CD4-positive, alpha-beta memory T cell (primary cell): ENCODE data around the gene LRIT3. TPM values are rescaled to one million over a fixed set of nuclear protein-coding genes. Genes with fewer than 3 reads are reported as not detected.

Experiments
- CTCF ChIA-PET: fragments of 350-600 bp; sonication (Branson Sonifier 250); formaldehyde crosslinking; loops from one replicate; lab custom pipeline; 2021; ENCODE audit warnings: inconsistent platforms; ENCODE audit not compliant: partially characterized antibody; lab: Charles Lee
- POLR2A ChIA-PET: fragments of 350-600 bp; sonication (Branson Sonifier 250); formaldehyde crosslinking; loops from one replicate; lab custom pipeline; 2021; ENCODE audit not compliant: partially characterized antibody; lab: Charles Lee
- DNase-seq, 5 donors: peaks; one replicate each; pipeline versions ENCODE4 v3.0.0 to v3.0.0-alpha.2; 2020 to 2022; ENCODE audit warnings: mixed read lengths in 1 of 5
- H3K27ac ChIP-seq: one replicate; pipeline ENCODE4 v1.7.0; 2013; ENCODE audit warnings: low read depth, low read length
- H3K27me3 ChIP-seq: 2 replicates; pipeline ENCODE4 v1.7.0; 2013; ENCODE audit warnings: mild to moderate bottlenecking, low read length, moderate library complexity; ENCODE audit not compliant: insufficient read depth
- H3K36me3 ChIP-seq: 2 replicates; pipeline ENCODE4 v1.7.0; 2013; ENCODE audit warnings: mild to moderate bottlenecking, low read length, moderate library complexity; ENCODE audit not compliant: insufficient read depth
- H3K4me1 ChIP-seq: 2 replicates; pipeline ENCODE4 v1.7.0; 2013; ENCODE audit warnings: mild to moderate bottlenecking, low read length, moderate library complexity; ENCODE audit not compliant: insufficient read depth
- H3K4me3 ChIP-seq, 2 donors: one replicate each; pipeline ENCODE4 v1.7.0; 2013; ENCODE audit warnings: low read length in 2 of 2, mild to moderate bottlenecking in 1 of 2
- H3K9me3 ChIP-seq, 2 donors: one replicate each; pipeline ENCODE4 v1.7.0; 2013; ENCODE audit warnings: low read length in 2 of 2, control low read depth in 1 of 2; ENCODE audit not compliant: control insufficient read depth in 1 of 2
- H3K27ac Mint-ChIP-seq, 7 donors: one replicate each; pipeline ENCODE4 v1.8.0; 2020 to 2021; ENCODE audit warnings: mixed read lengths in 7 of 7, mild to moderate bottlenecking in 6 of 7, inconsistent platforms in 3 of 7, moderate library complexity in 3 of 7
- H3K27me3 Mint-ChIP-seq, 2 donors: one replicate each; pipeline ENCODE4 v1.8.0; 2020 to 2021; ENCODE audit warnings: mixed read lengths in 2 of 2
- H3K36me3 Mint-ChIP-seq, 2 donors: one replicate each; pipeline ENCODE4 v1.8.0; 2020 to 2021; ENCODE audit warnings: mixed read lengths in 2 of 2, inconsistent platforms in 1 of 2, mild to moderate bottlenecking in 1 of 2
- H3K4me1 Mint-ChIP-seq, 4 donors: one replicate each; pipeline ENCODE4 v1.8.0; 2020 to 2021; ENCODE audit warnings: mixed read lengths in 4 of 4, mild to moderate bottlenecking in 1 of 4
- H3K4me3 Mint-ChIP-seq, 8 donors: one replicate each; pipeline ENCODE4 v1.8.0; 2020 to 2021; ENCODE audit warnings: mixed read lengths in 8 of 8, mild to moderate bottlenecking in 7 of 8, moderate library complexity in 6 of 8, inconsistent platforms in 3 of 8
- H3K9me3 Mint-ChIP-seq, 8 donors: one replicate each; pipeline ENCODE4 v1.8.0; 2020 to 2021; ENCODE audit warnings: mixed read lengths in 8 of 8, mild to moderate bottlenecking in 5 of 8, inconsistent platforms in 3 of 8, moderate library complexity in 1 of 8
- intact Hi-C: fragments of 100-400 bp; cut with micrococcal nuclease; formaldehyde crosslinking; loops from one replicate; pipeline ENCODE4 v1.15.1; 2023
- polyA plus RNA-seq, 2 donors: library from polyadenylated mRNA; unstranded; fragments of 300-500 nt; fragmentation: Illumina TruSeq; gene quantifications; one replicate each; pipeline ENCODE4 v1.2.3, GENCODE V29; 2021
- total RNA-seq, 2 experiments: library from RNA; stranded (reverse); gene quantifications; one replicate each; pipeline ENCODE4 v1.2.3, GENCODE V29; 2021

The LRIT3 gene, protein sequence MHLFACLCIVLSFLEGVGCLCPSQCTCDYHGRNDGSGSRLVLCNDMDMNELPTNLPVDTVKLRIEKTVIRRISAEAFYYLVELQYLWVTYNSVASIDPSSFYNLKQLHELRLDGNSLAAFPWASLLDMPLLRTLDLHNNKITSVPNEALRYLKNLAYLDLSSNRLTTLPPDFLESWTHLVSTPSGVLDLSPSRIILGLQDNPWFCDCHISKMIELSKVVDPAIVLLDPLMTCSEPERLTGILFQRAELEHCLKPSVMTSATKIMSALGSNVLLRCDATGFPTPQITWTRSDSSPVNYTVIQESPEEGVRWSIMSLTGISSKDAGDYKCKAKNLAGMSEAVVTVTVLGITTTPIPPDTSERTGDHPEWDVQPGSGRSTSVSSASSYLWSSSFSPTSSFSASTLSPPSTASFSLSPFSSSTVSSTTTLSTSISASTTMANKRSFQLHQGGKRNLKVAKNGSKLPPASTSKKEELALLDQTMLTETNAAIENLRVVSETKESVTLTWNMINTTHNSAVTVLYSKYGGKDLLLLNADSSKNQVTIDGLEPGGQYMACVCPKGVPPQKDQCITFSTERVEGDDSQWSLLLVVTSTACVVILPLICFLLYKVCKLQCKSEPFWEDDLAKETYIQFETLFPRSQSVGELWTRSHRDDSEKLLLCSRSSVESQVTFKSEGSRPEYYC
- total RNA-seq (under 1 TPM; 0.26 to 0.33 TPM), polyA plus RNA-seq (not detected)

DNA sequence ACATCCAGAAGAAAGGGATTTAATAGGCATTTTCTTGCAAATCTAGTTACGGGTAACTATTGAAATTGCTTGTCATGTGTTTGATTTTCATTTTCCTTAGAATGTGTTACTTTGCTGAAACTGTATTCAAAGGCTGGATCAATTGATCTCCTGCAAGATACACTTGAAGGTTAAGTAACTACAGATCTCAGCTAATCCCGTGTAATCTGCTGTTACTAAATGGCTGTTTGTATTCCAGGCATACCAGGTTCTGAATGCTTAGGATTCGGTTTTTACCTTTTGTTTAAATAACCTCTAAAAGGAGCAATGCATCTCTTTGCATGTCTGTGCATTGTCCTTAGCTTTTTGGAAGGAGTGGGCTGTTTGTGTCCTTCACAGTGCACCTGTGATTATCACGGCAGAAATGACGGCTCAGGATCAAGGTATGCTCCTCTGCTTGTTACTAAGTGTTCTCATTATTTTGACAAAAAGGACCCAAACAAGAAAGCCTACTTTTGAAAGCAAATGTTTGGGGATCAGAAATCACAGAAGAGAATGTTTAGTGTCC, at the start of gene LRIT3:
Gene LRIT3 (plus strand): TSS at position 212 of the 547 bp plus-strand sequence. CDS start 95 bp downstream, at position 307.
- Histone ChIP-seq H3K4me3 (no peak within 1 kb of the TSS), H3K9me3 (no peaks in the 10 kb centered on the region), H3K4me1 (no peaks in the 10 kb centered on the region), H3K27me3 (no peaks in the 10 kb centered on the region), H3K27ac (no peak within 1 kb of the TSS), H3K36me3 (no peaks in the 10 kb centered on the region)
- DNase-seq = no peak
- CTCF ChIA-PET = no interaction called here
- H3K9me3 Mint-ChIP-seq = peaks cover 0 to 2% (median 0%) of the 10 kb centered on the region in 8 donors
- H3K27me3 Mint-ChIP-seq = no peaks in the 10 kb centered on the region
- peaks cover 6 to 8% of the 10 kb centered on the region in 2 donors for H3K36me3 Mint-ChIP-seq
- intact Hi-C loops = no loop called here
- no peak within 1 kb of the TSS for H3K4me3 Mint-ChIP-seq
- POLR2A ChIA-PET = no interaction called here
- no peak within 1 kb of the TSS for H3K27ac Mint-ChIP-seq
- peaks cover 0 to 1% (median 0%) of the 10 kb centered on the region in 4 donors for H3K4me1 Mint-ChIP-seq

DNA sequence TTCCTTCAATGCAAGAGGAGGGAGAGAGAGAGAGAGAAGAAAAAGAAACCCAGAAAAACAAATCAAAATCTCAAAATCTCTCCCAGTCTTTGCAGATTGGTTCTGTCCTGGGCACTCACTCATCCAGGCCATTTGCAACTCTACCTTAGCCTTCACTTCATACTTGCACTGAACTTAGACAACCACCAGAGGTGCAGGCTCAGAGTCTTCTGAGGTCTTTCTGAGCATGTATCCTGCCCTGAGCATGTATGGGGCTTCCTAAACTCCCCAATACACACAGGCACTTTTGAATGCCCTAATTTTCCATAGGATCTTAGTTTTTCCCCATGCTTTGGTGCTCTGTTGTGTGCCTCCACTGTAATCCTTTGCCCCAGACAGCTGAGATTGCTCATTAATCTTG, 49.0 kb upstream of the LRIT3 start:
- Histone ChIP-seq H3K27ac (no peak overlapping the region), H3K4me3 (no peak overlapping the region), H3K27me3 (no peaks in the 10 kb centered on the region), H3K9me3 (no peaks in the 10 kb centered on the region), H3K36me3 (no peaks in the 10 kb centered on the region), H3K4me1 (no peaks in the 10 kb centered on the region)
- H3K9me3 Mint-ChIP-seq = peaks cover 0 to 32% (median 20%) of the 10 kb centered on the region in 8 donors
- H3K27me3 Mint-ChIP-seq = peaks cover 3% of the 10 kb centered on the region in 2 donors
- CTCF ChIA-PET = no interaction called here
- intact Hi-C loops = no loop called here
- no peak for DNase-seq
- H3K4me1 Mint-ChIP-seq = no peaks in the 10 kb centered on the region
- no peak overlapping the region for H3K4me3 Mint-ChIP-seq
- POLR2A ChIA-PET = no interaction called here
- no peak overlapping the region for H3K27ac Mint-ChIP-seq
- no peaks in the 10 kb centered on the region for H3K36me3 Mint-ChIP-seq

- H3K27me3 ChIP-seq = no peaks in the 10 kb centered on the region
- no peaks in the 10 kb centered on the region for H3K36me3 Mint-ChIP-seq
- peaks cover 0 to 14% (median 5%) of the 10 kb centered on the region in 8 donors for H3K9me3 Mint-ChIP-seq
- peaks cover 0 to under 1% of the 10 kb centered on the region in 2 donors for H3K27me3 Mint-ChIP-seq
- H3K4me3 ChIP-seq = no peak overlapping the region
- no peak for DNase-seq
- no peak overlapping the region for H3K4me3 Mint-ChIP-seq
- ChIA-PET POLR2A (no interaction called here), CTCF (interaction anchor here (1.4 kb wide), 1 partner anchor 378 kb away, joined by 3 read pairs; no protein-coding TSS in a partner anchor)
- intact Hi-C loops = no loop called here
- H3K4me1 Mint-ChIP-seq = no peaks in the 10 kb centered on the region
- H3K9me3 ChIP-seq = no peaks in the 10 kb centered on the region
- H3K4me1 ChIP-seq = no peaks in the 10 kb centered on the region
- no peaks in the 10 kb centered on the region for H3K36me3 ChIP-seq
- no peak overlapping the region for H3K27ac Mint-ChIP-seq
- H3K27ac ChIP-seq = no peak overlapping the region
Observed at GRCh38 chr4:109801099-109801789, 46.7 kb upstream of the LRIT3 start.

DNA sequence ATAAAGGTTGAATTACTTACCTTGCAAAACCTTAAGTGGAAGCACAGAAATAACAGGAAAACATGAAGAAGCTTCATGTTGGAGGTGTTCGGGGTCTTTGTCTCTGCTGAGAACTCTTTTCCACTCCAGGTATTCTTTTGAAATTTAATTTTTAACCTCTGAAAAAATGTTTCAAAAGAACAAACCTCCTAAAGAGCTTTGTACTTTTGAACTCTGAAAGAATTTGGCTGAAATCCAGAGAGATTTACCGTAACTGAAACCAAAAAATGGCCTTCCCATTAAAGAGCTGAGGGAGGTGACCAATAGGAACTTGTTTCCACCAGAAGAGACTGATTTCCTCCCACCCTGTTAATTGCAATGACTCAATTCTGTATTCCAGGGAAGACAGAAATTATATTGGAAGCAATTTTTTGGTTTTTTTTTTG, 46.0 kb upstream of the LRIT3 start, which contains the start of gene CFI:
Gene CFI (minus strand): TSS at position 105 of the 425 bp plus-strand sequence. CDS start 28 bp downstream, at position 77.
- intact Hi-C loops = no loop called here
- POLR2A ChIA-PET = no interaction called here

DNA sequence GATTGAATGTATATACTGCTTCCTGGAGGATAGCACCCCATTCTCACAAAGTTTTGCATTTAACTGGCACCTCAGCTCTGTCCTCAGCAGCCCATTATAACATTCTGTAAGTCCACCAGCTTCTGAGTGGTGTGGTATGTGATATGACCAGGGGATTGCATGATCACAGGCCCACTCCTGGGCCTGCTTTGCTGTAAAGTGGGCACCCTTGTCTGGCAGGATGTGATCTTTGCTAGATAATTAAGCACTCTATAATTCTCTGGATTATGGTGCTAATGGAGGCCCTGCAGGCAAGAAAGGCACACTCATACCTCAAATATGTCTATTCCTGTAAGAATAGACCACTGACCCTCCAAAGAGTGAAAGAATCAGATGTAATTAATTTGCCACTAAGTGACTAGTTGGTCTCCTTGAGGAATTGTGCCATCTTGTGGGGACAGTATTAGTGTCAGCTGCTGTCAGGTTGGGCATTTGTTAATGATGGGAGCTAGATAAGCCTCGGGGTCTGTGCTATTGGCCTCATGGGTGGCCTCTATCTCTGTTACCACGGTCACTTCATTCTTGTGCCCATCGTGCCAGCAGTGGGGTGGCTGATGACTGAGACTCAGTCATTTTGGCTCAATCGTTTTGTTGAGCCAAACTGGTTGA, 43.9 kb upstream of the LRIT3 start:
- Mint-ChIP-seq H3K36me3 (no peaks in the 10 kb centered on the region), H3K27me3 (peaks cover 0 to 1% of the 10 kb centered on the region in 2 donors), H3K4me1 (no peaks in the 10 kb centered on the region), H3K4me3 (no peak overlapping the region), H3K9me3 (no peaks in the 10 kb centered on the region), H3K27ac (no peak overlapping the region)
- Histone ChIP-seq H3K36me3 (no peaks in the 10 kb centered on the region), H3K9me3 (no peaks in the 10 kb centered on the region), H3K27ac (no peak overlapping the region), H3K27me3 (no peaks in the 10 kb centered on the region), H3K4me3 (no peak overlapping the region), H3K4me1 (no peaks in the 10 kb centered on the region)
- POLR2A ChIA-PET = no interaction called here
- intact Hi-C loops = loop anchor here (1.0 kb wide), 2 partner anchors 377 to 382 kb away; no protein-coding TSS in a partner anchor
- DNase-seq = peak in 3 of 5 donors; percentile 16 to 29 (median 26)
- CTCF ChIA-PET = interaction anchor here (0.5 to 3.0 kb wide), 15 partner anchors 9 to 1120 kb away, joined by 3 to 18 read pairs (median 4); partner anchors contain the start of genes CASP6 and SEC24B

More for the DNA sequence above, 46.0 kb upstream of the LRIT3 start, which contains the start of gene CFI:
- no peaks in the 10 kb centered on the region for H3K27me3 ChIP-seq
- no peaks in the 10 kb centered on the region for H3K4me1 ChIP-seq
- CTCF ChIA-PET = interaction anchor here (1.3 to 1.4 kb wide), 2 partner anchors 72 to 379 kb away, joined by 3 read pairs; partner anchors contain the start of gene PLA2G12A
- Mint-ChIP-seq H3K4me1 (no peaks in the 10 kb centered on the region), H3K27ac (no peak within 1 kb of the TSS), H3K27me3 (peaks cover 0 to 1% of the 10 kb centered on the region in 2 donors), H3K4me3 (no peak within 1 kb of the TSS), H3K9me3 (peaks cover 0 to 9% (median 1%) of the 10 kb centered on the region in 8 donors), H3K36me3 (no peaks in the 10 kb centered on the region)
- H3K9me3 ChIP-seq = no peaks in the 10 kb centered on the region
- no peak within 1 kb of the TSS for H3K27ac ChIP-seq
- DNase-seq = no peak
- no peaks in the 10 kb centered on the region for H3K36me3 ChIP-seq
- H3K4me3 ChIP-seq = no peak within 1 kb of the TSS

GRCh38 chr4:109809655-109810054, 38.3 kb upstream of the LRIT3 start:
- ChIA-PET CTCF (interaction anchor here (0.7 to 1.5 kb wide), 2 partner anchors 377 to 1159 kb away, joined by 4 read pairs; partner anchors contain the start of gene OSTC), POLR2A (no interaction called here)
- intact Hi-C loops = no loop called here
- H3K4me3 ChIP-seq = no peak overlapping the region
- no peaks in the 10 kb centered on the region for H3K9me3 Mint-ChIP-seq
- H3K27me3 ChIP-seq = no peaks in the 10 kb centered on the region
- DNase-seq = no peak
- peaks cover under 1 to 3% (median 2%) of the 10 kb centered on the region in 4 donors for H3K4me1 Mint-ChIP-seq
- no peaks in the 10 kb centered on the region for H3K9me3 ChIP-seq
- H3K36me3 Mint-ChIP-seq = no peaks in the 10 kb centered on the region
- no peak overlapping the region for H3K27ac ChIP-seq
- H3K27ac Mint-ChIP-seq = no peak overlapping the region
- no peaks in the 10 kb centered on the region for H3K36me3 ChIP-seq
- peaks cover 3% of the 10 kb centered on the region for H3K4me1 ChIP-seq
- H3K27me3 Mint-ChIP-seq = peaks cover 0 to 1% of the 10 kb centered on the region in 2 donors
- no peak overlapping the region for H3K4me3 Mint-ChIP-seq
